ENCODE data around the gene ST6GAL1. TPM values are rescaled to one million over a fixed set of nuclear protein-coding genes. Genes with fewer than 3 reads are reported as not detected.

The ST6GAL1 gene
- total RNA-seq, 1 experiment from 2014 or later, result 74.2 TPM

- TF ChIP-seq CTCF (conservative IDR thresholded peaks at IDR 0.05; ENCODE audit: low read depth, low read length) (no peak), EZH2 (IDR thresholded peaks at IDR 0.05; ENCODE audit: borderline replicate concordance, low read depth, low read length, poor library complexity, severe bottlenecking) (no peak)
- H3K9me3 ChIP-seq (ENCODE audit: low read depth, low read length, poor library complexity, severe bottlenecking), result no peaks in the 10 kb centered on the region
- BruUV-seq (replicated peaks), result no TSS peak
- no peak overlapping the region for H3K4me3 ChIP-seq (ENCODE audit: low read depth, low read length, poor library complexity, severe bottlenecking)
- intact Hi-C loops (cut with micrococcal nuclease; ENCODE audit: unreplicated experiment), result no loop called here
- DNase-seq (ENCODE audit: low spot score), result no peak
- CTCF ChIA-PET, result no interaction called here
- peaks cover 33% of the 10 kb centered on the region for H3K36me3 ChIP-seq (ENCODE audit: insufficient read depth, low read length, poor library complexity, severe bottlenecking)
- POLR2A ChIA-PET (ENCODE audit: low non-redundant PET), result no interaction called here
- no peak overlapping the region for H3K27ac ChIP-seq (ENCODE audit: low read depth, low read length, poor library complexity, severe bottlenecking)
- H3K4me1 ChIP-seq (ENCODE audit: insufficient read depth, low read length, poor library complexity, severe bottlenecking), result peaks cover 14% of the 10 kb centered on the region
- no peaks in the 10 kb centered on the region for H3K27me3 ChIP-seq (replicated peaks; ENCODE audit: insufficient read depth, low read depth, low read length, poor library complexity)
Measured at GRCh38 chr3:187074846-187075245, 144.5 kb downstream of the ST6GAL1 start.

- CTCF ChIA-PET, result no interaction called here
- no peak overlapping the region for H3K27ac ChIP-seq (ENCODE audit: low read depth, low read length, poor library complexity, severe bottlenecking)
- POLR2A ChIA-PET (ENCODE audit: low non-redundant PET), result no interaction called here
Measured at GRCh38 chr3:187076297-187076696, 146.0 kb downstream of the ST6GAL1 start.

GRCh38 chr3:187077085-187077484 lies 146.8 kb downstream of the ST6GAL1 start:
- no peaks in the 10 kb centered on the region for H3K27me3 ChIP-seq (replicated peaks; ENCODE audit: insufficient read depth, low read depth, low read length, poor library complexity)
- H3K4me3 ChIP-seq (ENCODE audit: low read depth, low read length, poor library complexity, severe bottlenecking), result no peak overlapping the region
- BruUV-seq (replicated peaks), result no TSS peak
- H3K36me3 ChIP-seq (ENCODE audit: insufficient read depth, low read length, poor library complexity, severe bottlenecking), result peaks cover 30% of the 10 kb centered on the region
- H3K4me1 ChIP-seq (ENCODE audit: insufficient read depth, low read length, poor library complexity, severe bottlenecking), result peaks cover 12% of the 10 kb centered on the region
- H3K9me3 ChIP-seq (ENCODE audit: low read depth, low read length, poor library complexity, severe bottlenecking), result no peaks in the 10 kb centered on the region
- DNase-seq (ENCODE audit: low spot score), result no peak
- CTCF ChIA-PET, result no interaction called here
- intact Hi-C loops (cut with micrococcal nuclease; ENCODE audit: unreplicated experiment), result no loop called here
- no peak overlapping the region for H3K27ac ChIP-seq (ENCODE audit: low read depth, low read length, poor library complexity, severe bottlenecking)
- POLR2A ChIA-PET (ENCODE audit: low non-redundant PET), result no interaction called here
- TF ChIP-seq EZH2 (IDR thresholded peaks at IDR 0.05; ENCODE audit: borderline replicate concordance, low read depth, low read length, poor library complexity, severe bottlenecking), result no peak
- no peak for TF ChIP-seq CTCF (conservative IDR thresholded peaks at IDR 0.05; ENCODE audit: low read depth, low read length)

More at GRCh38 chr3:187076297-187076696, 146.0 kb downstream of the ST6GAL1 start:
- H3K36me3 ChIP-seq (ENCODE audit: insufficient read depth, low read length, poor library complexity, severe bottlenecking), result peaks cover 30% of the 10 kb centered on the region
- peaks cover 14% of the 10 kb centered on the region for H3K4me1 ChIP-seq (ENCODE audit: insufficient read depth, low read length, poor library complexity, severe bottlenecking)
- H3K9me3 ChIP-seq (ENCODE audit: low read depth, low read length, poor library complexity, severe bottlenecking), result no peaks in the 10 kb centered on the region
- DNase-seq (ENCODE audit: low spot score), result no peak
- TF ChIP-seq EZH2 (IDR thresholded peaks at IDR 0.05; ENCODE audit: borderline replicate concordance, low read depth, low read length, poor library complexity, severe bottlenecking), result no peak
- BruUV-seq (replicated peaks), result no TSS peak
- intact Hi-C loops (cut with micrococcal nuclease; ENCODE audit: unreplicated experiment), result no loop called here
- H3K4me3 ChIP-seq (ENCODE audit: low read depth, low read length, poor library complexity, severe bottlenecking), result no peak overlapping the region
- H3K27me3 ChIP-seq (replicated peaks; ENCODE audit: insufficient read depth, low read depth, low read length, poor library complexity), result no peaks in the 10 kb centered on the region

- no peaks in the 10 kb centered on the region for H3K9me3 ChIP-seq (ENCODE audit: low read depth, low read length, poor library complexity, severe bottlenecking)
- H3K4me1 ChIP-seq (ENCODE audit: insufficient read depth, low read length, poor library complexity, severe bottlenecking), result peaks cover 9% of the 10 kb centered on the region
- BruUV-seq (replicated peaks), result no TSS peak
- DNase-seq (ENCODE audit: low spot score), result no peak
- H3K27me3 ChIP-seq (replicated peaks; ENCODE audit: insufficient read depth, low read depth, low read length, poor library complexity), result no peaks in the 10 kb centered on the region
- CTCF ChIA-PET, result no interaction called here
- H3K36me3 ChIP-seq (ENCODE audit: insufficient read depth, low read length, poor library complexity, severe bottlenecking), result peaks cover 30% of the 10 kb centered on the region
- TF ChIP-seq EZH2 (IDR thresholded peaks at IDR 0.05; ENCODE audit: borderline replicate concordance, low read depth, low read length, poor library complexity, severe bottlenecking) (no peak), CTCF (conservative IDR thresholded peaks at IDR 0.05; ENCODE audit: low read depth, low read length) (no peak)
- no peak overlapping the region for H3K27ac ChIP-seq (ENCODE audit: low read depth, low read length, poor library complexity, severe bottlenecking)
- POLR2A ChIA-PET (ENCODE audit: low non-redundant PET), result no interaction called here
- intact Hi-C loops (cut with micrococcal nuclease; ENCODE audit: unreplicated experiment), result no loop called here
- no peak overlapping the region for H3K4me3 ChIP-seq (ENCODE audit: low read depth, low read length, poor library complexity, severe bottlenecking)
Measured at GRCh38 chr3:187077537-187077936, 147.2 kb downstream of the ST6GAL1 start.

All from A673 (cell line).